GM18526 (cell line): ENCODE measurements around the gene MKNK2.

ENCODE experiments used
- POLR2A ChIP-seq: IDR thresholded peaks from 3 replicates; pipeline ENCODE4 v1.6.1; 2011; ENCODE audit not compliant: insufficient read length; ENCODE audit errors: extremely low read depth

The MKNK2 gene

GRCh38 chr19:2043251-2043641, 7.8 kb downstream of the MKNK2 start:
- TF ChIP-seq POLR2A = peak; percentile 28

DNA sequence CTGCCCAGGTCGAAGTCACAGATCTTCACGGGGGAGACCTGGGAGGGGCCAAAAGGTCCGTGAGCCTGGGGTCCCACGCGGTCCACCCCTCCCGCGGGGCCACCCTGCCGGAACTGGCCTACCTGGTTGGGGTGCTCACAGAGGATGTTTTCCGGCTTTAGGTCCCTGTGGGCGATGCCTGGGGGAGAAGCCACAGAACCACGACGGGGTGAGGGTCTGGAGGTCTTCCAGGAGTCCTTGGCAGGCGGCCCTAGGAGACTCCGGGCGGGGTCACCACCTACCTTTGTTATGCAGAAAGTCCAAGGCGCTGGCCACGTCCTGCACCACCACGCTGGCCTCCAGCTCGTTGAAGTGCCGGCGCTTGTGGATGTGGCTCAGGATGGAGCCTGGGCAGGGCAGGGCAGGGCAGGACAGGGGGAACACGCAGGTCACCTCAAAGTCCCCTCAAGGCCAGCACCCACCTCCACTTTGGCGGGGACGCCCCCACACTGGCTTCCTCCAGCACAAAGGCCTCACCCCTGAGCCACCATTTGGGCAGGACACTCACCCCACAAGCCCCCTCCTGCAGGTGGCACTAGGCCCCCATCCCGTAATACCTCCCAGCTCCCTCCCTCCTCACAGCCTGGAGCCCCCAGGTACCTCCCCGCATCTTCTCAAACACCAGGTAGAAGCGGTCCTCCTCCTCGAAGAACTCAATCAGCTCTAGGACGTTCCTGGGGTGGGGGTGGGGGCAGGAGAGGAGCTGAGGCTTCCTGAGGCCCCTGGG, 8.4 kb downstream of the MKNK2 start:
- TF ChIP-seq POLR2A = no peak

- peak; percentile 49 for TF ChIP-seq POLR2A
These were observed 9.2 kb downstream of the MKNK2 start for GRCh38 chr19:2041683-2042484.

GRCh38 chr19:2041433-2041682, 9.7 kb downstream of the MKNK2 start:
- TF ChIP-seq POLR2A = no peak

DNA sequence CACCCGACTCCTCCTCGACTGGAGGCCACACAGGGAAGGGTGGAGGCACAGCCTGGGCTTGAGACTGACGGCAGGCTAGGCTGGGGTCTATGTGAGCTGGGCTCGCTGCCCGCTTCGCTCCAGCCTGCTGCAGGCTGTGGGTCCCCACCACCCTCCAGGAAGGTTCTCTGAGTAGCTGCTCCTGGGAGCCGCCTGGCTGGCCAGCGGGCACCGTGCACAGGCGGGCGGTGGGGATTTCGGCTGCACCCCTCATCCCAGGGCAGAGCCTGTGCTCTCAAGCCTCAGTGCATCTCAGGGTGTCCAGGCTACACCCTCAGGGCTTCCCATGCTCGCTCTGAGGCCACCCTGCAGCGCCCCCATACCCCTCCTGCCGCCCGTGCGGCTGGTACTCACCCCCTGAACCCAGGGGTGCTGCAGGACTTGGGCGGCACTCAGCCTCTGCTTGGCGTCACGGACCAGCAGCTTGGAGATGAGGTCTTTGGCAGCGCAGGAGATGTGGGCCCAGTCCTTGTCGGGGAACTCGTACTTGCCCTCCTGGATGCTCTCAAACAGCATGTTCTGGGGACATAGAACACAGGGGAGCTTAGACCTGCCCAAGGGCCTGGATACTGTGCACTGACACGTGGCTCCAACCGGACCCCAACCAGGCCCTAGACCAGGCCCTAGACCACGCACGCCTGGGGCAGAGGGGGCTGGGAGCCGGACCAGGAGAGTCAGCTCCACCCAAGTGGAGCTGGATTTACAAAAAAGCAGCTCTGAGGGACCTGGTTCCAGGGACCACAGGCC, 10.2 kb downstream of the MKNK2 start:
- no peak for TF ChIP-seq POLR2A

DNA sequence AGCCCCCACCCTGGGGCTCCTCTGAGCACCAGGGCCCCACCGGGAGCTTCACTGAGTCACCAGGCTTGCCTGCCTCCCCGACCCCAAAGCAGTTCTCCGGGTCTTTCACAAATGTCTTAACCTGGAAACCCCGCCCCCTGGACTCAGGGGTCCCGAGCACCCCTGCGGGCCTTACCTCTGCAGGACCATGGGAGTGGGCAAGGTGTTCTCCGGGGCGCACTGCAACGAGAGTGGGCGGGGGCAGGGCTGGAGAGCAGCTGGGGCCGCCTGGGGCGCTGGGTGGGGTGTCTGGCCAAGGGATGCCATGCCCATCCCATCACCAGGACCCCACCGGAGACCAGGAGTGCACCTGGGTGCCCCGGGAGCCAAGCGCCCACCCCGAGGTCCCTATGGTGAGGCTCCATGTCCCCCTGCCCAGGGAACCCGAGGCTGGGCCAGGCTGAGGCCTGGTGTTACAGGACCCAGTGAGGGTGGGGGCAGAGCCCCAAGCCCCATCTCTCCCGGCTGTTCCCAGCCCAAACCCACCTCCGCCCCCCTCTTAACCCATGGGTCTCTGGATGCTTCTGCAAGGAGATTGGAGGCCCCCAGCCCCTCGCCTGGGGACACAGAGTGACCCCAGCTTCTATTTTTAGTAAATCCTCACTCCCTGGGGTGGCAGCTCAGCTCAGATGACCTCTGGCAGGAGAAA, 10.9 kb downstream of the MKNK2 start:
- TF ChIP-seq POLR2A = no peak

GRCh38 chr19:2039089-2039958, 11.7 kb downstream of the MKNK2 start:
- no peak for TF ChIP-seq POLR2A

- TF ChIP-seq POLR2A = no peak
These were observed 12.6 kb downstream of the MKNK2 start for GRCh38 chr19:2038284-2039088.

DNA sequence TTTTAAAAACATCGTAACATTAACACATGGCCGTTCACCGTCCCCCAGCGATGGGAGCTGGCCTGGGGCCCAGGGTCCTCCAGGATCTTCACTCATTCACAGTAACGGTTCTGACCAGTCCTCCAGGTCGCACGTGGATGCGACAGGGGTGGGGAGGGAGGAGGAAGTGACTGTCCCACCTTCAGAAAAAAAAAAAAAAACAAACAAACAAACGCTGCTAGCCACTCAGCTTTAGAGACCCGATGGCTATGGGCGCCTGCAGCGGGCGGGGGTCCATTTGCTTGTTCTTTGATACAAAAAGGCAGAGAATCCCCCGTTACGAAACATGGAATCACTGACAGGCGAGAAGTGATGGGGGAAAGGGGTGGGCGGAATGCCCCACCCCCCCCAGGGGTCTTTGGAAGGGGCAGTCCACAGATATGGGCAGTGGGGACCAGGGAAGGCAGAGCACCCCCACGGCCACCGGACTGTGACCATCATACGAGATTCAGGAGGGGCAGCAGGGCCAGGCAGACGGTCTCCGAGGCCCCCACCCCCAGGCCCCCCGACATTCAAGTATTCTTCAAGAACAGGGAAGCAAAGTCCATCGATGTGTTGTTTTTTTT, 13.3 kb downstream of the MKNK2 start:
- TF ChIP-seq POLR2A = peak; percentile 4

DNA sequence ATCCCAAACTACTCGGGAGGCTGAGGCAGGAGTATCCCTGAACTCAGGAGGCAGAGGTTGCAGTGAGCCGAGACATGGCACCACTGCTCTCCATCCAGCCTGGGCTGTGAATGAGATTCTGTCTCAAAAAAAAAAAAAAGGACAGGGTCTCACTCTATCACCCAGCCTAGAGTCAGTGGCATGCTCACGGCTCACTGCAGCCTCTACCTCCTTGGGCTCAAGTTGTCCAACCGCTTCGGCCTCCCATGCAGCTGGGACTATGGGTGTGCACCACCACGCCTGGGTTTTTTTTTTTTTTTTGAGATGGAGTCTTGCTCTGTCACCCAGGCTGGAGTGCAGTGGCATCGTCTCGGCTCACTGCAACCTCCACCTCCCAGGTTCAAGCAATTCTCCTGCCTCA, 14.6 kb downstream of the MKNK2 start:
- no peak for TF ChIP-seq POLR2A

DNA sequence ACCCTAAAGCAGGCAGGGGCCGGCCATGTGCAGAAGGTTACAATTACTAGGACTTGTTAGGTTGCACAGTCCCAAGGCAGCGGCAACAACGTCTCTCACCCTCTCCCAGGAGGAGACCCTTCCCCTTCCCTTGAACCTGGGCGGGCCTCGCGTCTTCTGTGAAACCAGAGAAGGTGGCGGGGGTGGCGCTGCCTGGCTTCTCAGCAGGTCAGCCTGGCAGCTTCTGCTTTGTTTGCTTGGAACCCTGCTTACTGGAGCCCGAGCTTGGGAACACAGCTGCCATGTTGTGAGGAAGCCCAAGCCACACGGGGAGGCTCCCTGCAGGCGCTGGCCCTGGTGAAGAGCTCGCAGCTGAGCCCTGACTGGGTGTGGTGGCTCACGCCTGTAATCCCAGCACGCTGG, 15.5 kb downstream of the MKNK2 start:
- TF ChIP-seq POLR2A = no peak

DNA sequence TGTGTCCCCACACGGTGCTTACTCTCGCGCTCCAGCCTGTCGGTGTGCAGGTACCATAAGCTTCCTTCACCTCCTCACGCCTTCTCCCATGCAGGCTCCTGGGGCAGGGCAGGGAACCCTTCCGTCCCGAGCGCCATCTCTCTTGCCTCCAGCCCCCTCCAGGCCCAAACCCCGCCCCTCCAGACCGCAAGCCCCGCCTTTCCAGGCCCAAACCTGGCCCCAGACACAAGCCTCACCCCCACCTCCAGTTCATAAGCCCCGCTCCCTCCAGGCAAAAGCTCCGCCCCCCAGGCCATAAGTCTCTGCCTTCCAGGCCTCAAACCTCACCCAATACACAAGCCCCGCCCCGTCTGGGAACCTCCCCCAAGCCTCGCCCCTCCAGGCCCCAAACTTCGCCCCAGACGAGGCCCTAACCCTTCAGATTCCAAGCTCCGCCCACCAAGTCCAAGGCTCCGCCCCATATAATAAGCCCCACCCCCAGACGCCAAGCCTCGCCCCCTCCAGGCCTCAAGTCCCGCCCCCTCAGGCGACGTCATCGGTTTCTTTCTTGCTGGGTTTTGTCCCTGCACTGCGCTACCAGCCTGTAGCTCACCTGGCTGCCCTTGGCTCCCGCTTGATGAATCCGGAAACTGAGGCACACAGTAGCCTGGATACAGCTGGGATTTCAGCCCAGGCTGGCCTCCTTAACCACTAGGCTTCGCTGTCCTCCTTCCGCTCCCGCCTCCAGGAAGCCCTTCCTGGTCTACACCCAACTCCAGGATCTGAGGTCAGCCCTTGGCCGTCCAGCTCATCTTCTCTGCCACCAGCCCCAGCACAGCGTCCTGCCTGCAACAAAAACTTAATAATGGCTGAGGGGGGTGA, 16.1 kb downstream of the MKNK2 start:
- TF ChIP-seq POLR2A = no peak
